HUES6 (cell line): ENCODE measurements around the gene GJA8.
"Not testable (repeated sequence)": the region's sequence is repeated elsewhere in the genome, so short reads cannot be mapped to it uniquely, and the experiment has no call there.

ENCODE experiments used
- H3K27ac ChIP-seq: 2 replicates; pipeline ENCODE4 v1.7.0; 2013; ENCODE audit warnings: low read depth, mild to moderate bottlenecking, low read length, inconsistent platforms
- H3K27me3 ChIP-seq: 2 replicates; pipeline ENCODE4 v1.6.1; 2013; ENCODE audit warnings: low read length; ENCODE audit not compliant: control insufficient read depth, insufficient read depth
- H3K36me3 ChIP-seq: 2 replicates; pipeline ENCODE4 v1.6.1; 2013; ENCODE audit warnings: low read length; ENCODE audit not compliant: control insufficient read depth, insufficient read depth
- H3K4me1 ChIP-seq: 2 replicates; pipeline ENCODE4 v1.6.1; 2013; ENCODE audit warnings: low read length; ENCODE audit not compliant: control insufficient read depth, insufficient read depth
- H3K4me3 ChIP-seq: 2 replicates; pipeline ENCODE4 v1.5.1; 2013; ENCODE audit warnings: low read depth, low read length
- H3K9ac ChIP-seq: one replicate; pipeline ENCODE4 v1.6.1; 2013; ENCODE audit warnings: mild to moderate bottlenecking, low read length
- H3K9me3 ChIP-seq: 2 replicates; pipeline ENCODE4 v1.6.1; 2013; ENCODE audit warnings: low read depth, low read length; ENCODE audit not compliant: control insufficient read depth, insufficient read depth

GJA8 gene

DNA sequence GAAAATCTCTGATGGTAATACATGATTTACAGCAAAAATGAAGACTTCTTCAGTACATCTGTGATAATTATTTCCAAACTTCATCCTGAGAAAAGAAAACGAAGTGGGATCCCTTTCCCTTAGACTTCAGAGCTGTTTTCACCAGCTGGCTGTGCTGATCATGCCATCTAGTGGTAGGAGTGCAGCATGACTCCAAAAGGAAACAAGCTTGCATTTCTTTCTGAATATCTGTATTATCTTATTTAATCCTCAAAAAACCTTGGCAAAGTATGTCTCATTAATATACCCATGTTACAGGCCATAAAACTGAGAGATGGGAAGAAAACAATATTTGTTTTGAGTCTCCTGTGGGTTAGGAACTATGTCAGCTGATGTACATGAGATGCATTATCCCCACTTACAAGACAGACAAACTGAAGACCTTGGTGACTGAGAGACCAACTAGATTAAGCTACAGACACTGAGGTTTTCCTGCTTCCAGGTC is 9.8 kb upstream of the GJA8 start:
- Histone ChIP-seq H3K9me3 (no peaks in the 10 kb centered on the region), H3K9ac (no peak overlapping the region), H3K4me1 (peaks cover 12% of the 10 kb centered on the region)

DNA sequence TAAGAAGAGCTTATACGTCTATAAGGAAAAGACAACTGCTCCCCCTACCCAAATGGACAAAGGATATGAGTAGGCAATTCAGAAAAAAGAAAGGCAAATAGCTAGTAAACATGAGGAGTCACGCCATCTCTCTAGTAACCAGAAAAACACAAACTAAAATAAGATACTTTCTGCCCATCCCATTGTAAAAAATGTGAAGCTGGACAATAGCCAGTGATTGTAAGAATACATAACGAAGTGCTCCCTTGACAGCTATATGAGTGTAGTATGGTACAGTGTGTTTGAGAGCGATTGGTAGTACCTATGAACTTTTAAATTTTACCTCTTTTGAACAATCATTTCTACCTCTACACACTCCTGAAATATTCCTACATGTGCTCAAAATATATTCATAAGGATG is 7.5 kb upstream of the GJA8 start:
- Histone ChIP-seq H3K36me3 (no peaks in the 10 kb centered on the region), H3K9ac (no peak overlapping the region), H3K27ac (no peak overlapping the region), H3K4me3 (no peak overlapping the region), H3K27me3 (no peaks in the 10 kb centered on the region), H3K4me1 (peaks cover 6% of the 10 kb centered on the region), H3K9me3 (no peaks in the 10 kb centered on the region)

More for the DNA sequence above, 9.8 kb upstream of the GJA8 start:
- Histone ChIP-seq H3K27me3 (no peaks in the 10 kb centered on the region), H3K4me3 (no peak overlapping the region), H3K27ac (no peak overlapping the region), H3K36me3 (no peaks in the 10 kb centered on the region)

DNA sequence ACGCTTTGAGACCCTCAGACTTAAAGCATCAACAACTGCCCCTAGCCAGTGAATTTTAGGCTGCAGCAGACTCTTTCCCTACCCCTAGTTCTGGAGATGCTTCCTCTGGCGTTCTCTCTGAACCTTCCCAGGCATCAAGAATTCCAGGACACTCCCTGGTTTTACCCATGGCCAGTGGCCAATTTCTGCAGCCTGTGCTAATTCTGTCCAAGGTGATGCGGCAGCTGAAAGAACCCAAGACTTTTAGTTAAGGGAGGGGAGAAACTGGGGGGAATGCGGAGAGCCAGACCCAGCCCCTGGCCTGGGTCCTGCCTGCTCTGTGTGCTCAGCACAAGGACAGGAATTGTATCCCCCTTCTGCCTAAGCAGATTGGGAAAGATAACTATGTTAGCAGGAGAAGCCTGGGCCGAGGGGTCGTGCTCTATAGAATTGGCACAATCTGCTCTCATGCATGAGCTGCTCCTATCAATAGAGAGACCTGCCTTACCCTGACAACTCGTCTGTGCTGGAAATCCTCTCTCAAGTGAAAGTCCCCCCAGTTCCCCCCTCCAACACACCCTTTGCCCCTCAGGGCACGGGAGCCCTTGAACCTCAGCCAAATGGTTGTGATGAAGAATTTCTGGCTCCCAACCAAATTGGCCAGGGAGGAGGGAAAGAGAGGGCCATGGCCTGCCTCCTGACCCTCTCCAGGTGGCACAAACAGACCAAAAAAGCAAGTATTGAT is 5.4 kb upstream of the GJA8 start:
- Histone ChIP-seq H3K4me3 (no peak overlapping the region), H3K9ac (no peak overlapping the region), H3K27ac (no peak overlapping the region)

GRCh38 chr1:147897789-147898188 is 4.8 kb upstream of the GJA8 start:
- H3K9ac ChIP-seq = no peak overlapping the region
- no peak overlapping the region for H3K4me3 ChIP-seq
- no peaks in the 10 kb centered on the region for H3K9me3 ChIP-seq
- no peak overlapping the region for H3K27ac ChIP-seq
- H3K4me1 ChIP-seq = no peaks in the 10 kb centered on the region
- no peaks in the 10 kb centered on the region for H3K27me3 ChIP-seq
- H3K36me3 ChIP-seq = no peaks in the 10 kb centered on the region

More for the DNA sequence above, 5.4 kb upstream of the GJA8 start:
- H3K36me3 ChIP-seq = no peaks in the 10 kb centered on the region
- H3K4me1 ChIP-seq = peaks cover 5% of the 10 kb centered on the region
- H3K27me3 ChIP-seq = no peaks in the 10 kb centered on the region
- no peaks in the 10 kb centered on the region for H3K9me3 ChIP-seq

DNA sequence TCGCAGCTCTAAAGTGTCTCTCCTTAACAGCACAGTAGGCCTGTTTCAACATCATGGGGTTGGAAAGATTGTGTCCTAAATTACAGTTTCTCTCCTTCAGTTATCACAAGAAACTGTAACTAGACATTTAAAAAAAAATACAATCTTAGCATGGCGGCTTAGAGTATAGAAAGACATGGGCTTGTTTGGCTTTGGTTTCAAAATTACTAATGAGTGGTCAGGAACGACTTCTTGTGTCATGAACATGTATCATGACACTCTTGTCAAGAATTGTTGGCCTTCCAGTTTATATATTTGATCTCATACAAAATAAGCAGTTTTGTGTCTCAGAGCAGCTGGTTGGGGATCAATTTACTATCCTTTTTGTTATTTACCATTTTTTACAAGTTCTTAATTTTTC is 2.1 kb downstream of the GJA8 start:
- Histone ChIP-seq H3K9me3 (no peaks in the 10 kb centered on the region), H3K27ac (no peak overlapping the region), H3K4me3 (no peak overlapping the region), H3K4me1 (no peaks in the 10 kb centered on the region), H3K27me3 (no peaks in the 10 kb centered on the region), H3K9ac (no peak overlapping the region), H3K36me3 (no peaks in the 10 kb centered on the region)

GRCh38 chr1:147907786-147908509 is 5.4 kb downstream of the GJA8 start:
- Histone ChIP-seq H3K27me3 (no peaks in the 10 kb centered on the region), H3K4me1 (no peaks in the 10 kb centered on the region), H3K9me3 (no peaks in the 10 kb centered on the region), H3K4me3 (no peak overlapping the region), H3K36me3 (no peaks in the 10 kb centered on the region), H3K27ac (no peak overlapping the region), H3K9ac (no peak overlapping the region)

DNA sequence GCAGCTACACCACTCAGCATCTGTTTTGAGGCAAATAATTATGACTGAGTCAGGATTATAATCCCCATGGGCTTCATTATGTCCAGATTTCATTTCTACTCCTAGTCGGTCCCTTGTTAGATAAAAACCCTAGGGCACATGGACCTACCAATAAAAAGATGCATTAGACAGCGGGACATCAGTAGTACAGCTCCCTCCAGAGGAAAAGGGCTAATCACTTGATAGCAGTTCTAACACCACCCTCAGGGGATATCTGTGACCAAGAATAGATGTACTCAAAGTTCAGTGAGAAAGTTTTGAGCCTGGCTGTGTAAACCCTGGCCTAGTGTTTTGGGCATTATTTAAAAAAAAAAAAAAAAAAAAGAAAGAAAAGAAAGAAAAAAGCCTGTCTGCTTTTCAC is 10.0 kb downstream of the GJA8 start:
- H3K27me3 ChIP-seq = peaks cover 2% of the 10 kb centered on the region; the same call in 1 of the 2 replicates
- no peak overlapping the region for H3K4me3 ChIP-seq
- H3K36me3 ChIP-seq = no peaks in the 10 kb centered on the region
- H3K9me3 ChIP-seq = no peaks in the 10 kb centered on the region
- H3K9ac ChIP-seq = no peak overlapping the region
- H3K27ac ChIP-seq = no peak overlapping the region
- no peaks in the 10 kb centered on the region for H3K4me1 ChIP-seq

DNA sequence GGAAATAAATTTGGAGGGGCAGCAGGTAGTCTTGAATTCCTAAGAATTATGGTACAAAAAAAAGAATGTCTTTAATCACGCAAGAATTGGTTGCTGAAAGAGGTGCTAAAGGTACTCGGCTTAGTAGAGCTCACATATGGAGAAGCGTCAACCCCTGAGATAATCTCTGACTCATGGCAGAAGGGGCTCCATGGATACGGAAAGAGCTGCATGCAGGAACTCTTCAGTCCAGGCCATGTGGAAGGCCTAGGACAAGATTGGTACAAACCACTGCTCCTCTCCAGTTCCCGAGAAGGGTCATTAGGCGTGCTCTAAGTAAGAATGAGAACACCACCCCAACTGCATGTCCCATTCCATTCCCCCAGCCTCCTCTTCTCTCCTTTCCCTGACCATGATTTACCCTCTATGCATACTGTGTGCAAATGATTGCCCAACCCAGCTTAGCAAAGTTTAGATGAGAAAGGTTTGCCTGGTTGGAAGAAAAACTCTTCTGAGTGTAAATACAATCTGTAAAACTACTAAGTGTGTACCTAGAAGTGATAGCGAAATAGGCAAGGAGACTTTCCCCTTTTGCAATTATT is 10.9 kb downstream of the GJA8 start:
- Histone ChIP-seq H3K27ac (no peak overlapping the region), H3K27me3 (peaks cover 2% of the 10 kb centered on the region; the same call in 1 of the 2 replicates), H3K36me3 (no peaks in the 10 kb centered on the region), H3K9ac (no peak overlapping the region), H3K9me3 (no peaks in the 10 kb centered on the region), H3K4me3 (no peak overlapping the region), H3K4me1 (no peaks in the 10 kb centered on the region)

- Histone ChIP-seq H3K9ac (no peak overlapping the region), H3K27me3 (peaks cover 2% of the 10 kb centered on the region; the same call in 1 of the 2 replicates), H3K27ac (no peak overlapping the region), H3K36me3 (no peaks in the 10 kb centered on the region), H3K4me3 (no peak overlapping the region), H3K4me1 (peaks cover 5% of the 10 kb centered on the region), H3K9me3 (no peaks in the 10 kb centered on the region)
Observed at GRCh38 chr1:147919896-147920295, 17.3 kb downstream of the GJA8 start.

DNA sequence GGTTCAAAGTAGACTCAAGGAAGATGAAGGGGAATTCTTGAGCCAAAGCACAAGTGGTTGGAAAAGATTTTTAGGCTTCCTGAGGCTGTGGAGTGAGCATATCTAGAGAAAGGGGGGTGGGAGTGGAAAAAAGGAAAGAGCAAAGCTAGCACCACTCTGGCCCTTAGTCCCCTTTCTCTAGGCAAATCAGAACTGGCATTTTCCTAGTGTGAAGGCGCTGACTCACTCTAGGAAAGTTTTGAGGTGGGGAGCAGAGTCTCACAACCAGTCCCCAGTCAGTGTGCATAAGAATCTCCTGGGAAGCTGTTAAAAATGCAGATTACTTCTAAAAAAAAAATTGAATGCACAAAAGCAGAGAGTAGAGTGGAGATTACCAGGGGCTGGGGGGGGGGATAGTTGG is 22.2 kb downstream of the GJA8 start:
- no peaks in the 10 kb centered on the region for H3K36me3 ChIP-seq
- H3K27me3 ChIP-seq = no peaks in the 10 kb centered on the region
- no peak overlapping the region for H3K9ac ChIP-seq
- no peak overlapping the region for H3K4me3 ChIP-seq
- H3K4me1 ChIP-seq = peaks cover 5% of the 10 kb centered on the region
- H3K27ac ChIP-seq = no peak overlapping the region
- H3K9me3 ChIP-seq = no peaks in the 10 kb centered on the region

DNA sequence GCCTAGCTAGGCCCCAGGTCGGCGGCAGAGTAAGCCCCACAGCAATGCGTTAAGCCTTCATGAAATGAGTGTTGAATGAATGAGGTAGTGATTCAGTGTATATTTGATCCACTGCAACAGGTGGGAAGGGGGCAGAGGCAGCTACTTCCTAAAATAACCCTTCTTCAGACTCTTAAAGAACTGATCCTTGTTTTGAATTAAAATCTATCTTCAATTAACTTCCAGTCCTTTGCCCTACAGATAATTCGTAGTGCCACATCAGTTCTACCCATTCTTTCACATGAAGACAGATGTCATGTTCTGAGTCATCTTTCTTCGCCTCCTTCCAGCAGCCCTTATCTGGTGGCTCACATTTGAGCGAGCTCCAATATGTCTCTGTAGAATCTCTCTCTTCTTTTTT is 24.6 kb downstream of the GJA8 start:
- H3K9me3 ChIP-seq, H3K4me3 ChIP-seq, H3K36me3 ChIP-seq, H3K27me3 ChIP-seq, H3K4me1 ChIP-seq, H3K9ac ChIP-seq, H3K27ac ChIP-seq: not testable (repeated sequence)
